WTC11 (cell line): ENCODE results near the gene POMGNT1.

Experiments
- ZBTB43 ChIP-seq: sonication (generic); formaldehyde crosslinking; IDR thresholded peaks from 2 replicates; pipeline ENCODE4 v1.8.1; 2023; ENCODE audit warnings: mild to moderate bottlenecking, missing genetic modification reagents
- TF ChIP-seq, protein P1 (sequence below): sonication (generic); formaldehyde crosslinking; conservative IDR thresholded peaks from 2 replicates; pipeline ENCODE4 v1.8.1; 2023; ENCODE audit warnings: mild to moderate bottlenecking, low read depth, missing genetic modification reagents, moderate library complexity
- TF ChIP-seq, protein P2 (sequence below): fragments of 200-600 bp; IDR thresholded peaks from 2 replicates; pipeline ENCODE4 v1.8.0; 2022; ENCODE audit warnings: antibody characterized with exemption

DNA sequence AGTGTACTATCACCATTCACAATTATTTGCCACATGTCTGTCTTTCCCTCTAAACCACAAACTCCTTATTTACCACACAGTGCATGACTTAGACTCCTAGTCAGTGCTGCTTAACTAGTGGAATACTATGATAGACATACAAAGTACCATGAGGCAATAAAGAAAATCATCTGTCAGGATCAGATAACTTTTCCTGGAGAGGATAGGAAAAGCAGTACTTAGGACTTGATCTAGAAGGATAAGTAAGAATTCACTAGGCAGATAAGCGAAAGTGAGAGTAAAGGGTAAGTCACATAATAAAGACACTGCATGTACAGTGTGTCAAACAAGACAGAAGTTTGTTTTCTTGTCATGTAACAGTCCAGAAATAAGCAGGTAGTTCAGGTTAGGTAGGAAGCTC lies 44.5 kb downstream of the POMGNT1 start:
- TF ChIP-seq, protein P1, sequence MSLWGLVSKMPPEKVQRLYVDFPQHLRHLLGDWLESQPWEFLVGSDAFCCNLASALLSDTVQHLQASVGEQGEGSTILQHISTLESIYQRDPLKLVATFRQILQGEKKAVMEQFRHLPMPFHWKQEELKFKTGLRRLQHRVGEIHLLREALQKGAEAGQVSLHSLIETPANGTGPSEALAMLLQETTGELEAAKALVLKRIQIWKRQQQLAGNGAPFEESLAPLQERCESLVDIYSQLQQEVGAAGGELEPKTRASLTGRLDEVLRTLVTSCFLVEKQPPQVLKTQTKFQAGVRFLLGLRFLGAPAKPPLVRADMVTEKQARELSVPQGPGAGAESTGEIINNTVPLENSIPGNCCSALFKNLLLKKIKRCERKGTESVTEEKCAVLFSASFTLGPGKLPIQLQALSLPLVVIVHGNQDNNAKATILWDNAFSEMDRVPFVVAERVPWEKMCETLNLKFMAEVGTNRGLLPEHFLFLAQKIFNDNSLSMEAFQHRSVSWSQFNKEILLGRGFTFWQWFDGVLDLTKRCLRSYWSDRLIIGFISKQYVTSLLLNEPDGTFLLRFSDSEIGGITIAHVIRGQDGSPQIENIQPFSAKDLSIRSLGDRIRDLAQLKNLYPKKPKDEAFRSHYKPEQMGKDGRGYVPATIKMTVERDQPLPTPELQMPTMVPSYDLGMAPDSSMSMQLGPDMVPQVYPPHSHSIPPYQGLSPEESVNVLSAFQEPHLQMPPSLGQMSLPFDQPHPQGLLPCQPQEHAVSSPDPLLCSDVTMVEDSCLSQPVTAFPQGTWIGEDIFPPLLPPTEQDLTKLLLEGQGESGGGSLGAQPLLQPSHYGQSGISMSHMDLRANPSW (CRISPR knock-in tag) = no peak
- TF ChIP-seq, protein P2, sequence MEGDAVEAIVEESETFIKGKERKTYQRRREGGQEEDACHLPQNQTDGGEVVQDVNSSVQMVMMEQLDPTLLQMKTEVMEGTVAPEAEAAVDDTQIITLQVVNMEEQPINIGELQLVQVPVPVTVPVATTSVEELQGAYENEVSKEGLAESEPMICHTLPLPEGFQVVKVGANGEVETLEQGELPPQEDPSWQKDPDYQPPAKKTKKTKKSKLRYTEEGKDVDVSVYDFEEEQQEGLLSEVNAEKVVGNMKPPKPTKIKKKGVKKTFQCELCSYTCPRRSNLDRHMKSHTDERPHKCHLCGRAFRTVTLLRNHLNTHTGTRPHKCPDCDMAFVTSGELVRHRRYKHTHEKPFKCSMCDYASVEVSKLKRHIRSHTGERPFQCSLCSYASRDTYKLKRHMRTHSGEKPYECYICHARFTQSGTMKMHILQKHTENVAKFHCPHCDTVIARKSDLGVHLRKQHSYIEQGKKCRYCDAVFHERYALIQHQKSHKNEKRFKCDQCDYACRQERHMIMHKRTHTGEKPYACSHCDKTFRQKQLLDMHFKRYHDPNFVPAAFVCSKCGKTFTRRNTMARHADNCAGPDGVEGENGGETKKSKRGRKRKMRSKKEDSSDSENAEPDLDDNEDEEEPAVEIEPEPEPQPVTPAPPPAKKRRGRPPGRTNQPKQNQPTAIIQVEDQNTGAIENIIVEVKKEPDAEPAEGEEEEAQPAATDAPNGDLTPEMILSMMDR = no peak
- TF ChIP-seq ZBTB43 (CRISPR knock-in tag) = no peak
